RKO (cell line): Measurements from ENCODE around the gene SAMD8.
A peak's percentile ranks its signal among the peaks of the same experiment; 100 is the strongest.
"Not testable (repeated sequence)": the region's sequence is repeated elsewhere in the genome, so short reads cannot be mapped to it uniquely, and the experiment has no call there.

ENCODE experiments used
- DNase-seq: peaks from one replicate; pipeline ENCODE4 v3.0.0-alpha.2; 2016; ENCODE audit warnings: low spot score

SAMD8 gene

DNA sequence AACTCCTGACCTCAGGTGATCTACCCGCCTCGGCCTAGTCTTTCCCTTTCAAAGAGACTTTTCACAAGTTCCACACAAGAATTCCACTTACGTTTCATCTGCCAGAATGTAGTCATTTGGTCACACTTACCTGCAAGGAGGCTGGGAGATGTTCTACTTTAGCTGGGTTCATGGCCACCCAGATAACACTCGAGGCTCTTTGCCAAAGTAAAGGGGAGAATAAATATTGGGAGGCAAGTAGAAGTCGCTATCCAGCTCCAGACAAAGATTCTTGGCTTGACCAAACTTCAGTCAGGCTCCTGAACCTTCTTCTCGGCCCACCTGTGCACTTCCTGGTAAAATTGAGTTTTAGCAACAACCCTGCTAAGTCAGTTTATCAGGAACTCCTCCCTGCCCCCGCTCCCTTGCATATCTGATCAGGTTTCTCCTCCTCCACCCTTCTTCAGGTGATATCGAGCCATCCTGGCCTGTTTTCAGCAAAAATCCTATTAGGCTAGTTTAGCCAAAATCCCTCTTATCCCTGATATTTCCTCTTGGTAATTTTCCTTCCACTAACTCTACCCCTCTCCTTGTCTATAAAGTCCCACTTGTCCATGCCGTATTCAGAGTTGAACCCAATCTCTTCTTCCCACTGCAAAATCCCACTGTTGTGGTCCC, 25.1 kb upstream of the SAMD8 start:
- no peak for DNase-seq

DNA sequence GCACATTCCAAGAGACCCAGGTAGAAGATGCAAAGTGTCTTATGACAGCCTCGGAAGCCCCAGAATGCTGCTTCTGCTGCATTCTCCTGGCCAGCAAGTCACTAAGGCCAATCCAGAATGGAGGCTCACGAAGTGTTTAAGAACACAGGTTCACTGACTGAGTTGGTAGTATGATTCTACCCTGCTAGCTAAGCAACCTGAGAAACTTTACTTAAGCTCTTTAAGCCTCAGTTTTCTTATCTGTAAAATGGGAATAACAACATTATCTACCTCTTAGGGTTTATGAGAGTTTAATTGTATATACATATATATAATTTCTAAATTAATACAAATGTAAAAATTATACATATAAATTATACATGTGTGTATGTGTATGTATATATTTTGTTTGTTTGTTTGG, 22.8 kb upstream of the SAMD8 start:
- DNase-seq, result no peak

DNA sequence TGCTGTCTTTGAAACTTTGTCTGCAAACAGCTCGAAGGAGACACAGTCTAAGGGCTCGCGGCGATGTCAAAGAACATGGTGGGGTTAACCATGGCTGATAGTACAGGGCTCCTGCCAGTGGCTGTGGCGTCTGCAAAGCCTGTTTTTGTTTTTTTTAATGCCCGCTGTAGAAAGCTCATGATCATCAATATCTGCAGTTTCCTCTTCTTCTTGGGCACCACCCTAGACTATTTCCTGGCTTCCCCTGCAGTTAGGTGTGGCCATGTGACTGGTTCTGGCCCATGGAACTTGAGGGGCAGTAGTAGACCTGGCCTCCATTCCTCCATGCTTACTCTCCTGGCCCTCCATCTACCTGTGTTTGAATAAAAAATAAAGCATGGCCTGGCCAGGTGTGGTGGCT, 21.8 kb upstream of the SAMD8 start:
- no peak for DNase-seq

DNA sequence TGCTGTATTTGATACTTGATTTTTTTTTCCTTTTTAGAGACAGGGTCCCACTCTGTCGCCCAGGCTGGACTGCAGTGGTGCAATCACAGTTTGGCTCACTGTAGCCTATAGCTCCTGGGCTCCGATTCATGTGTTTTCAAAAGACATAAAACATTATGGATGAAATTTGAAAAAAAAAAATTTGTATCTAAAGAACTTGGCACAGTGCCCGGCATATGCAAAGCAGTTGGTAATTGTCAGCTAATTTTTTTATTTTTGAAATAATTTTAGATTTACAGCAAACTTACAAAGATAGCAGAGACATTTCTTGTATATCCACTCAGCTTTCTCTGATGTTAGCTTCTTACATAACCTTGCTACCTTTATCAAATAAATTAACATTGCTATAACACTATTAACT, 20.3 kb upstream of the SAMD8 start:
- no peak for DNase-seq

DNA sequence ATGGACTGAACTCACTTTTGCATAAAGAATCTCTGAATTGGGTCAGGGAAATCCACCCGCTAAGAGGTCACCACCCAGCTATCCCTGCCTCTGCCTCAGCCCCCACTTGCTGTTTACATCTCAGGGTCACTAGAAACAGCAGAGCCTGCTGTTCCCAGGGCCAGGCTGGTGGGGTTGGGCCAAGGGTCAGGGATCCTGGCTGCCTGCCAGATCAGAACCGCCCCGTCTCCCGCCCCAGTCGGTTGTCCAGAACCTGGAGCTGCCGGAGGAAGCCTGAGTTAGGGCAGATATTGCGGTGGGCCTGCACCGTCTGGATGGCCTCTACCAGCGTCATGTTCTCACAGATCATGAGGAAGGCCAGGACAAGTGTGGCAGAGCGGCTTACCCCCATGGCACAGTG, 17.0 kb upstream of the SAMD8 start:
- no peak for DNase-seq

DNA sequence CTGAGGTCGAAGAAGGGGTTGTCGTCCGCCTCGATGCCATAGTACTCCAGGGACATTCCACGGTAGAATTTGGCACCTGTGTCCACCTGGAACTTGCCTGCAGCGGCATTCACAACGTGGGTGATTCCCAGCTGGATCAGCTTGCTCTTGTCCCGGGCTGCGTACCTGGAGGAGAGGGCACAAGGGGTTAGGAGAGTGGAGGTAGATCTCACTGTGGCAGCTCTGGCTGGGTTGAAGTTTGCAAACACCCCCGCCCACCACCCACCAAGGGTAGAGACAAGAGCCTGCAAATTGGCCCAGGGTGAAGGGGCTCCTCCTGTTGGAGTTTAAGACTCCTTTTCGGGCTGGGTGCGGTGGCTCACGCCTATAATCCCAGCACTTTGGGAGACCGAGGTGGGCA, 15.8 kb upstream of the SAMD8 start:
- no peak for DNase-seq

DNA sequence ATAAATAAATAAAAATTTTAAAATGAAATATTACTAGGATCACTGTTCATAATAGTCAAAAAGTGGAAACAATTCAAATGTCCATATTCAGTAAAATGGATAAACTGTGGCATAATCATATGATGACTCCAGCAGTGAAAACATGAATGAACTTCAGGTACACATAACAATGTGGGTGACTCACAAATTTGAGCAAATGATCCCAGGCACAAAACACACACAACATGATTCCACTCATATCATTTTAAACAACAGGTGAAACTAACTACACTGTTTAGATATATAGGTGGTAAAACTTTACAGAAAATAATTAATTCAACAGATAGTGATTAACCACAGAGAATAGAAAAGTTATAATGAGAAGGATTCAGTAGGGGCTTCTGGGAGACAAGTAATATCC, 14.7 kb upstream of the SAMD8 start:
- no peak for DNase-seq

DNA sequence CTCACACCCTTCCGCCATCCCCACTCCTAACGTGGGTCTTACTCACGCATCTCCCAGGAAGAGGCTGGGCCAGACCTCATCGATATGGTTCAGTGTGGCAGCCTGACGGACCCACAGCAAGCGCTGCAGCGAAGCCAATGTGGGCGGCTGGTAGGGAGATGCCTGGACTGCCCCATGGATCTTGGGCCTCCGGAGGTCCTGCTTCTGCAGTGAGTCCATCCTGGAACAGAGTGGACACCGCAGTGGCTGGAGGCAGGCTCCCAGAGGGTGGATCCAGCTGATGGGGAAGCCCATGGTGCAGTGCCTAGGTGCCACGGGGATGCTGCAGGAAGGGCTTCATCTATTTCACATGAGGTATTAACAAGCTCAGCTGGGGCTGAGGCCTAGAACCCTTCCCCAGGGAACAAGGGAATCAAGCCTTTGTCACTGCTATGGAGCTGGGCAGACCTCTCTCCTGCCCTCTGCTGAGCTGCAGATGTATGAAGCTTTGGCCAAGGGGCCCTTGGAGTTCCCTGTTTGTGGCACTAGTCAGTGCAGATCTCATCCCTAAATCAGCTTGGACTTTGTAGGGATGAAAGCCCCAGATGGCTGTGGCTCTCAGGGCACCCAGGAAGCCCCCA, 13.7 kb upstream of the SAMD8 start:
- no peak for DNase-seq

DNA sequence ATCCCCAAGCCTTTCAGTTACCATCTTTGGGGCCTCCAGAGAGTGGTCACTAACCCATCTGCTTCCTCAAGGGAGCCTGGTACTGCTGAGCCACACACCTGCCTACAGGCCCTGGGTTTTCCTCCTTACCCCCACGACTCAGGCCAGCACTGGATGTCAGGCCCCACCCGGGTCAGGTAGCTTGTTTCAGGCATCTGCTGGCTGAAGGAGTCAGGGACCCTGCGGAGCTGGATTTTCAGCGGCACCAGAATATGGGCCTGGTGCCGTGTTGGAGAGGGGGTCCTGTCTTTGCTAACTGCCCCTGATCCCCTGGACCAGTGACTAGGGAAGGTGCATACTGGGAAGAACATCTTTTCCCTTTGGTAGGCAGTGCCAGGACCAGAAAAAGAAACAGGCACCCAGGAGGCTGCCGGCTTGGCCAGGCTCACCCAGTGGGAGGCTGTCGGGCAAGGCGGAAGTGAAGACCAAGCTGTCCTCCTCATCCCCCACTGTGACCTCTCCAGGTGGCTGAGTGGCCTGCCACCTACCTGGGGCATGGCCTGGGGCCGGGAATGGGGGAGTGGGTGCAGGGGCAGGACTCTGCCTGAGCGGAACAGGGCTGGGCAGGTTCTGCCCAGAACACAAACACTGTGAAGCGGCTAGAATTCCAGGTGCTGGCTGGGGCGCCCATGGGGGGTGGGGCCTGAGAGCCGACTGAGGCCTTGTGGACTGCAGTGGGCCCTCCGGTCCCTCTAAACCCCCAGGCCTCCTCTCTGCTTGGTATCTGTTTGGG, 12.4 kb upstream of the SAMD8 start:
- no peak for DNase-seq

DNA sequence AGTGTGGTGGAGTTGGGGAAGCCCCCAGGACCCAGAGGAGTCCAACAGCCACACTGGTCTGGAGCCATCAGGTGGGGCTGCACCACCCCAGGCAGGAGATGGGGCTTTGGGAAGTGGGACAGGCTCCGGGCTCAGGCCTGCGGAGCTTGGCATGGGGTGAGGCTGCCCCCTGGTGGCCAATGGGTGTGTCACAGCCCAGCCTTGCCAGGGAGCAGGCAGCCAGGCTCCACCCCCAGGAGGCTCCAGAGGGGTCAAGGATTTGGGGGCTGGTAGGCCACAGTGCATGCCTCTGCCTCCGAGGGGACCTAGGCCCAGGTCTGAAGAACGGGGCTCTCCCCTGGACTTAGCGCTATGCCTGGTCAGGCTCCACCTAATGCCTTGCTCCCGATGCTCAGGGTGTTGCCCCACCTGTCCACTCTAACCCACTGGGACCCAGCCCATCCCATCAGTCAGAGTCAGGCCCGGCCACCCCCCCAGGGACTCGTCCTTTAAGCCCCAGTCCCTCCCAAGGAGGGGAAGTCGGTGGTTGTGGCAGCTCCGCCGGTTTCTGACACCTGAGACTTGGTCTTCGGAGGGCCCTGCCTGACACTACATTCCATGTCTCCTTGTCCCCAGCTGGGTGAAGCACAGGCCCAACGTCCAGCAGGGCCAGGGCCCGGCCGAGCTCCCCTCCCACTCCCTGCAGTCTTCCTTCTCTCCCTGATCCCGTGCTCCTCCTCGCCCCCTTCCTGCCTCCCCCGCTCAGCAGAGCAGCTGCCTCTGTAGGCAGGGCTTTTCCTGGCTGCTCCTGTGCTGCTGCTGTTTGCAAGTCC, 11.3 kb upstream of the SAMD8 start:
- peak; percentile 43 for DNase-seq

DNA sequence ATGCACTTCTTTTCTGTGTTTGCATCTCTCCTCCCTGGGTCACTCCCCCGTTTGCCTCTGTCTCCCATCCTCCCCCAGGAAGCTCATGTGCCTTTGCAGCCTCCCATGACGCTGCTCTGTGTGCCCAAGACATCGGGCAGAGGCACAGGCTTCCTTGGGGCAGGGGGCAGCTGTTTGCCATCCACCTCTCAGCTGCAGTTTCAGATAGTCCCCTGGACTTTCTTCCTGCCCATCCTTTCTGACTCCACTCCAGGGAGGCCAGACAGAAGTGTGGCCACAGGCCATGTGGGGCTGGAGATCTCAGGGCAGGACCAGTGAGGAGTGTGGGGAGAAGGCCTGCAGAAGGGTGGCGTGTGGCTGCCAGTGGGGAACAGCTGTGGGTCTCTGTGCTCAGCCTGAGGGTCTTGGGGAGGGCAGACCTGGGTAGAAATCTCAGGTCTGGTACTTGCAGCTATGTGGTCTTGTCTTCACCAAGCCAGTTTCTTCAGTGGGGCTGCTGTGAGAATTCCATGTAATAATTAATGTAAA, 10.6 kb upstream of the SAMD8 start:
- DNase-seq, result no peak

DNA sequence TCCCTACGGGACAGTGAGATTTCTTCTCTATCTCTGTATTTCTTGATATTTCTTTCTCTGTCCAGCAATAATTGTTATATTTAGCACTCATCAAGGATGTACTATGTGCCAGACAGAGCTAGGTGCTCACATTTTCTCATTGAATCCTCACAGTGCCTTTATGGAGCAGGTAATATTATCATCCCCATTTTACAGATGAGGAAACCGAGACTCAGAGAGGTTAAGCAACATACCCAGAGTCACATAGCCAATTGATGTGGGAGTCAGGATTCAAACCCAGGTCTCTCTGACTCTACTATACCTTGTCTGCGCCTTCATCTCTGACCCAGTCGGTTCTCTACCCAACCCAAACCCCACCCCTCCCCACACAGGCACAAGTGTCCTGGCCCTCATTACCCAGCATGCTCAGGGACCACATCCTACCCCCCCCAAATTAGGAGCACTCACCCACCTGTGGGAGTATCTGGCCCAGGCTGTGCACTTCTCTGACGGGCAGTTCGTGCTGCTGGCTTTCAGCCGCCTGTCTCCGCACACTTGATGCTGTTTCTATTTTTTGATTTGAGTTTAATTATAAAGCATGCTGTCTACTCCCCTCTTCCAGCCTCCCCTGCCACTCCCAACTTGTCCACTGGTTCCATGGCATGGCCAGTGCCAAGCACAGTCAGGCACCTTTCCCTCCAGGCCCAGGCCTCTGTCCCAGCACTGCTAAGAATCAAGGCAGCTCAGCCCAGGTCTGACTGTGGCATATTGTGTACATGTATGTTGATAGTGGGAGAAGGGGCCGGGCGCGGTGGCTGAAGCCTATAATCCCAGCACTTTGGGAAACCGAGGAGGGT, 9.8 kb upstream of the SAMD8 start:
- DNase-seq, result no peak

DNA sequence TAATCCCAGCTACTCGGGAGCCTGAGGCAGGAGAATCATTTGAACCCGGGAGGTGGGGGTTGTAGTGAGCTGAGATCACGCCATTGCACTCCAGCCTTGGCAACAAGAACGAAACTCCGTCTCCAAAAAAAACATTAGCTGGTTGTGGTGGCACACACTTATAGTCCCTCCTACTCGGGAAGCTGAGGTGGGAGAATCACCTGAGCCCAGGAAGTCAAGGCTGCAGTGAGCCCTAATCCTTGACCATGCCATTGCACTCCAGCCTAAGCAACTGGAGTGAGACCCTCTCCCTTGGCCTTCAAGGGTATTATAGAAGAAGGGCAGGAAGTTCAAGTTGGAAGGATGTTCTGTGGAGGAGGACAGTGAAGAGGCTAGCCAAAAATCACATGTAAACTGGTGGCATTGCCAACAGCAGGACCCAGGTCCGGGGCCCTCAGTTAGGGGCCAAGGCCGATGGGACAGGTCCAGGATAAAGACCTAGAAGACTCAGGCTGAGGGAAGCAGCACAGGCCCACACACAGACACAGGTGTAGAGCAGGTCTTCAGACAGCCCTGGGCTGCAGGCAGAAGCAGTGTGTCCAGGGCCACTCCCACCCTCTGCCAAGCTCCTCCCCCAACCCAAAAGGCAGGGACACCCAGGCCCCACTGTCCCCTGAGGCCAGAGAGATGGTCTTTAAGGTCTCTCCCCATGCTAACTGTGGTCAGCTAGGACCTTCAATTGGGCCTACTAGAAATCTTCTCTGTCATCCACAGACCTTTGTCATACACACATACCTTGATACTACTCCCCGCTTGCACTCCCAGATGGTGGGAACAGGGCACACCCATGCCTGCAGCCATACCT, 8.4 kb upstream of the SAMD8 start:
- no peak for DNase-seq

DNA sequence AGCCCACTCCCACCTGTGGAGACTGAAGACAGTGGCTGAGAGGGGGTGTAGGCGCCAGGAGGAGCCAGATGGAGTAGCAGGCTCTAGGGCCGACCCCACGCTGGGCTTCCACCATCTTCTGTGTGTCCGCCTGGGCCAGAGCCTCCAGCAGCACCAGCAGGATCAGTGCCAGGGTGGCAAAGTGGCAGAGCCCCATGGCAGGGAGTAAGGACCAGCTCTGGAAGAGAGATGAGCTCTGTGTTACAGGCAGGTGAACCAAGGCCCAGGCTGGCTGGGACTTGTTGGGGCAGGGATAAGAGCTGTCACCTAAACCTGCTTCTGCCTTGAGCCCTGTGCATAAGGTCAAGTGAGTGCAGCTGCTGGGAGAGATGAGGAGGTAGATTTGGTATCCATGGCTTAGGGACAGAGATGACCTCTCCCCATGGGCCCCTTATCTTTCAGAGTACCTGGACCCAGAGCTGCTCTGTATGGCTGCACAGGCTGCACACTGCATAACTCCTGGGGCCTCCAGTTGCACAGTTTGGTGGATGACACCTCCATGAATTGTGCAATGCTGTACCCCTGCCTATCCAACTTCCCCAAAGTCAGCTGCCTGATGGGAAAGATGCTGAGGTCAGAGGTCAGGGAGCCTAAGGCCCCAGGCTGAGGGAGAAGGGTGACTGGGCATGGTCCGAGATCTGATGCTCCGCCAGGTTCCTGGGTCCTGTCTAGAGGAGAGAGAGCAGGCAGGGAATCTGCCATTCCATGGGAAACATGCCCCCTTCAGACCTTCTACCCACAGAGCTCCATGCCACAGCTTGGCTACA, 7.4 kb upstream of the SAMD8 start:
- DNase-seq, result no peak

DNA sequence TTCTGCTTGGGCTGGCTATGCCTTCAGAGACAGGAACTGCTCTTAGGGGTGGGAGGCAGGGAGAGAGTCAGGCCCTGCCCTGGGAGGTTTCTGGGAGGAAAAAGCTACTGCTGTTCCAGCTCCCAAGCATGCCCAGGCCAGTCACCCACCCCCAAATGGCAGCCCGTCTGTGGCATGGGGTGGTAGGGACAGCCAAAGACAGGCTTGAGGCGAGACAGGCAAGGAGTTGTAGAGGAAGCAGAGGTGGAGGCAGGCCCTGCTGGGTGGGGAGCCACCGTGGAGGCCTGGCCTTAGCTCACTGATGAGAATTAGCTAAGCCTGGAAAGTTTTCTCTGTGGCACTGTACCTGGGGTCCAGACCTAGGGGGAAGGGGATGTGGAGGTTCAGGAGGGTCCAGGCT, 6.6 kb upstream of the SAMD8 start:
- no peak for DNase-seq

DNA sequence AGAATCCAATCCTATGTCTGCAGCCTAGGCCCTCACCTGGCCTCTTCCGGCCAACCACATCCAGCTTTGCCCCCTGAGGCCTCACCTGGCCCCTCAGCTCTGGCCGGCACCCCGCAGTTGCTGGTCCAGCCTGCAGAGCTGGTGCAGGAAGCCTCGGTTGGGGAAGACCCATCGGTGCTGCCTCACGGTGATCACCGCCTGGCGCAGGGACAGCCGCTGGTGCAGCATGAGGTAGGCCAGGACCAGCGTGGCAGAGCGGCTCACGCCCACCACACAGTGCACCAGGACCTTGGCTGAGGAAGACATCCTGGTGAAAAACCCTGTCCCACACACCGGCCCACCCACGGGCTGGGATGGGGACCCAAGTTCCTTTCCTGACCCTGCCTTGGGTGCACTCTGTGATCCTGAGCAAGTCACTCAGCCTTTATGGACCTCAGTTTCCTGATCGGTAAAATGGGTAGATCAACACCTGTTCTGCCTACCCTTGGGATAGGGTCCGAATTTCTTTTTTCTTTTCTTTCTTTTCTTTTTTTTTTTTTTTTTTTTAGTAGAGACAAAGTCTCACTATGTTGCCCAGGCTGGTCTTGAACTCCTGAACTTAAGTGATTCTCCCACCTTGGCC, 5.8 kb upstream of the SAMD8 start:
- DNase-seq, result no peak

DNA sequence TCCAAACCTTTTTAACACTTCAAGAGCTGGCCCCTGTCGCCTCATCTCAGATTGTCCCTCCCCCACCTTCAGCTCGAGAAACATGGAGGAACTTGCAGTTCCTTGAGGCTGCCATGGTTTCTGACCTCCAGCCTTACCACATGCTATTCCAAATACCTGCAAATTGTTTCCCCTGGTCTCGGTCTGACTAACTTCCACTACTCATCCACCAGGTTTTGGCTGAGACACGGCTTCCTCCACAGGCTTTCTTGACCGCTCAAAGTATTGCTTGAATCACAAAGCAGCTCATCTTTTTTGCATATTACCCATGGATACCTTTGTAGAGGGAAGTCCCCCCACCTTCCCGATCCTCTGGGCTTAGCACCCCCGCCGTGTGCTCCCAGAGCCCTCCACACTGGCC, 5.2 kb upstream of the SAMD8 start:
- DNase-seq, result no peak

DNA sequence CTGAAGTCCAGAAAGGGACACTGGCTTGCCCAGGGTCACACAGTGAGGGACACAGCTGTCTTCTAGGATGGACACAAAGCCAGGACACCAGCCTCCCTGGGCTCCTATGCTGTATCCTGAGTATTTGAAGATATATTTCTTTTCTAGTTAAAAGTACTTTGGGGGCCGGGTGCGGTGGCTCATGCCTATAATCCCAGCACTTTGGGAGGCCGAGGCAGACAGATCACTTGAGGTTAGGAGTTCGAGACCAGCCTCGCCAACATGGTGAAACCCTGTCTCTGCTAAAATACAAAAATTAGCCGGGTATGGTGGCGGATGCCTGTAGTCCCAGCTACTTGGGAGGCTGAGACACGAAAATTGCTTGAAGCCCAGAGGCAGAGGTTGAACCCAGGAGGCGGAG, 4.6 kb upstream of the SAMD8 start:
- not testable (repeated sequence) for DNase-seq
